Smooth muscle cell (in vitro differentiated cells): Measurements from ENCODE around the gene MAN1C1. TPM values are rescaled to one million over a fixed set of nuclear protein-coding genes. Genes with fewer than 3 reads are reported as not detected.

Source experiments
- DNase-seq: peaks from one replicate; lab custom pipeline; 2025; ENCODE audit not compliant: unreplicated experiment; lab: John Stamatoyannopoulos, UW
- H2AFZ ChIP-seq: fragments of 200-600 bp; sonication (generic); 2 replicates; pipeline ENCODE4 v1.6.0; 2016; ENCODE audit warnings: antibody characterized with exemption, low read depth, mild to moderate bottlenecking
- H3F3A ChIP-seq: fragments of 200-600 bp; sonication (generic); 2 replicates; pipeline ENCODE4 v1.6.0; 2017; ENCODE audit warnings: antibody characterized with exemption, low read depth
- H3K27ac ChIP-seq: fragments of 200-600 bp; sonication (generic); 2 replicates; pipeline ENCODE4 v1.5.1; 2016; ENCODE audit warnings: low read depth, mild to moderate bottlenecking
- H3K27me3 ChIP-seq: fragments of 200-600 bp; sonication (generic); 2 replicates; pipeline ENCODE4 v1.6.1; 2016; ENCODE audit warnings: low read depth, mild to moderate bottlenecking
- H3K36me3 ChIP-seq: fragments of 200-600 bp; sonication (generic); 2 replicates; pipeline ENCODE4 v1.5.1; 2016; ENCODE audit warnings: low read depth
- H3K4me1 ChIP-seq: fragments of 200-600 bp; sonication (generic); 2 replicates; pipeline ENCODE4 v1.5.1; 2016; ENCODE audit warnings: low read depth
- H3K4me2 ChIP-seq: fragments of 200-600 bp; sonication (generic); 2 replicates; pipeline ENCODE4 v1.6.0; 2016; ENCODE audit warnings: mild to moderate bottlenecking
- H3K4me3 ChIP-seq: fragments of 200-600 bp; sonication (generic); 2 replicates; pipeline ENCODE4 v1.5.1; 2016; ENCODE audit warnings: mild to moderate bottlenecking
- H3K79me2 ChIP-seq: fragments of 200-600 bp; sonication (generic); 2 replicates; pipeline ENCODE4 v1.6.0; 2016; ENCODE audit warnings: low read depth, mild to moderate bottlenecking
- H3K9ac ChIP-seq: fragments of 200-600 bp; sonication (generic); 2 replicates; pipeline ENCODE4 v1.6.0; 2016; ENCODE audit warnings: low read depth
- H3K9me3 ChIP-seq: fragments of 200-600 bp; sonication (generic); replicated peaks from 2 replicates; pipeline ENCODE4 v1.5.1; 2016; ENCODE audit warnings: low read depth
- H4K20me1 ChIP-seq: fragments of 200-600 bp; sonication (generic); 2 replicates; pipeline ENCODE4 v1.6.0; 2016; ENCODE audit warnings: low read depth
- CTCF ChIP-seq: fragments of 200-600 bp; sonication (generic); IDR thresholded peaks from 2 replicates; pipeline ENCODE4 v1.5.1; 2017; ENCODE audit warnings: borderline replicate concordance, mild to moderate bottlenecking, antibody characterized with exemption; ENCODE audit not compliant: insufficient read depth, poor library complexity, severe bottlenecking
- WGBS: methylation state at CpG from one replicate; pipeline ENCODE4 v1.1.7; 2016; ENCODE audit warnings: low lambda C conversion rate; 5-methylcytosine and 5-hydroxymethylcytosine counted together
- polyA plus RNA-seq: library from polyadenylated mRNA; unstranded; fragments of >200 nt; fragmentation: Nextera tagmentation; extraction: Ambion mirVana; gene quantifications from 2 replicates; pipeline ENCODE4 v1.2.1, GENCODE V29; 2016
- total RNA-seq: library from RNA; depleted of rRNA; stranded (reverse); fragments of >200 nt; gene quantifications from 2 replicates; pipeline ENCODE4 v1.2.3, GENCODE V29; 2014

Gene MAN1C1
- total and polyA plus RNA-seq, 2 experiments from 2014 or later: 4.4 to 10.5 TPM

GRCh38 chr1:25748531-25749205 lies 132.1 kb downstream of the MAN1C1 start:
- no peak for DNase-seq
- H2AFZ ChIP-seq: no peak overlapping the region
- peaks cover 7% of the 10 kb centered on the region for H3K4me1 ChIP-seq
- H3K9me3 ChIP-seq: no peaks in the 10 kb centered on the region
- no peaks in the 10 kb centered on the region for H3F3A ChIP-seq
- no peaks in the 10 kb centered on the region for H3K36me3 ChIP-seq
- no peak overlapping the region for H3K9ac ChIP-seq
- H3K27me3 ChIP-seq: no peaks in the 10 kb centered on the region
- no peak overlapping the region for H3K27ac ChIP-seq
- no peak overlapping the region for H3K4me3 ChIP-seq
- TF ChIP-seq CTCF: no peak
- no peaks in the 10 kb centered on the region for H4K20me1 ChIP-seq
- H3K79me2 ChIP-seq: no peaks in the 10 kb centered on the region
- WGBS: 92% methylated on average over 8 of the region's 8 CpGs
- no peak overlapping the region for H3K4me2 ChIP-seq

- no peak overlapping the region for H3K9ac ChIP-seq
- no peaks in the 10 kb centered on the region for H3K79me2 ChIP-seq
- H3K4me3 ChIP-seq: no peak overlapping the region
- no peak overlapping the region for H3K4me2 ChIP-seq
- H4K20me1 ChIP-seq: no peaks in the 10 kb centered on the region
- no peak for TF ChIP-seq CTCF
- no peak for DNase-seq
- no peak overlapping the region for H2AFZ ChIP-seq
- no peak overlapping the region for H3K27ac ChIP-seq
- H3F3A ChIP-seq: no peaks in the 10 kb centered on the region
- no peaks in the 10 kb centered on the region for H3K9me3 ChIP-seq
- no peaks in the 10 kb centered on the region for H3K36me3 ChIP-seq
- peaks cover 3% of the 10 kb centered on the region for H3K27me3 ChIP-seq
- 92% methylated on average over 6 of the region's 6 CpGs for WGBS
- H3K4me1 ChIP-seq: no peaks in the 10 kb centered on the region
Observed at GRCh38 chr1:25750923-25751605, 134.5 kb downstream of the MAN1C1 start.

DNA sequence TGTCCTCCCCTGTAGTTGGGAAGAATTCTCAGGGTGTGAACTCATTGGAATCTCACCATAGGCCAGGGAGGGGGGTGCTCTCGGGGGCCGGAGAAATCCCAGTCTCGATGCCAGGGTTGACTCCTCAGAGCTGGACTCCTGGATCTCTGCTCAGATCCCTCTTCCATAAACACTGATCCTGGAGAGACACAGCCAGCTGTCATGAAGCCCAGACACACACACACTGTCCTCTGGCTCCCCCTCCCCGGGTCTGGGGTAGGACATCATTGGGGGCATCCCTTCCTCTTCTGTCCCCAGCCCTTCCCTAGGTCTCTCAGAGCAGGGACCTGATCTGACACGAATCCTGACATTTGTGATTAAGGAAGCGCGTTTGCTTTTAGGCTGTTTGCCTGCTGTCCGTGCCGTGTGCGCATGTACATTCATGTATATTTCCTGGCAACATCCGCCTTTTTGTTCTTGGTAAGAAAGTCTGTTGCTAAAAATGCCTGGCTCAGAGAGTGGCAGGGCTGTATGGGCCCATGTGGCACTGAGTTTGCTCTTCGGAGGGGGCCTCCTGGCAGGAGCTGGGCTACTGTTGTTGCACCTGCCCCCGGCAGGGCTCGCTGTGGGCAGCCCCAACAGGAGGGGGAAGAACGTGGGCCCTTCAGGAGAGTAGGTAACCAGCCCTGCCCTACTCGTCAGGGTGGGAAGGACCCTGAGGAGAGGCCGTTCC lies 138.0 kb downstream of the MAN1C1 start:
- H3K9ac ChIP-seq: no peak overlapping the region
- no peak overlapping the region for H3K4me3 ChIP-seq
- no peak for TF ChIP-seq CTCF
- H3K27me3 ChIP-seq: peaks cover 19% of the 10 kb centered on the region
- peaks cover 5% of the 10 kb centered on the region for H3K4me1 ChIP-seq
- H3K27ac ChIP-seq: no peak overlapping the region
- H4K20me1 ChIP-seq: no peaks in the 10 kb centered on the region
- no peak for DNase-seq
- 92% methylated on average over 17 of the region's 17 CpGs for WGBS
- no peaks in the 10 kb centered on the region for H3K79me2 ChIP-seq
- H3K9me3 ChIP-seq: no peaks in the 10 kb centered on the region
- no peak overlapping the region for H3K4me2 ChIP-seq
- no peaks in the 10 kb centered on the region for H3K36me3 ChIP-seq
- no peaks in the 10 kb centered on the region for H3F3A ChIP-seq
- no peak overlapping the region for H2AFZ ChIP-seq
